HG02885 (cell line): ENCODE data around the gene PRDX3.
"Not testable (repeated sequence)": the region's sequence is repeated elsewhere in the genome, so short reads cannot be mapped to it uniquely, and the experiment has no call there.

Experiments used
- ATAC-seq: cut with Tn5 transposase; IDR thresholded peaks from one replicate; pipeline ENCODE4 v1.9.1; 2021; ENCODE audit warnings: mild to moderate bottlenecking; ENCODE audit not compliant: unreplicated experiment, poor library complexity

PRDX3 gene

GRCh38 chr10:119206603-119207365 is 28.2 kb upstream of the PRDX3 start:
- ATAC-seq = peak; percentile 63

GRCh38 chr10:119205894-119206602 is 27.4 kb upstream of the PRDX3 start:
- peak; percentile 27 for ATAC-seq

DNA sequence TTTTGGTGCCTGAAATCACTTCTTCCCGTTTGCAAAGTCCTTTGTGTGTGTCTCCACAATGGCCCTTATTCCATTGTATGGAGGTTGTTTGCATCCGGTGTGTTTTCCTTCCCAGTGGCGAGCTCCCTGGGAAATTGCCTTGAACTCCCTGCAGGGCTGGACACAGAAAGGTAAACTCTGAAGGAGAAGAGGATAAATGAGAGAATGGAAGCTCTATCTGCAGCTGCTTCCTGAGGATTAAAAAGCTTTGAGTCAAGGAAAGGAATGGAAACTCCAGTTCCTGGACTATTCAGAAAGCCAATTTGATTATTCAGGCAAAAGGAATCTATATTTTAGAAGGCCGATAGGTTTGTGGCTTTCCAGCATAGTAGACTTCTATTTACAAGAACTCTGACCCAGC is 24.4 kb upstream of the PRDX3 start:
- no peak for ATAC-seq

DNA sequence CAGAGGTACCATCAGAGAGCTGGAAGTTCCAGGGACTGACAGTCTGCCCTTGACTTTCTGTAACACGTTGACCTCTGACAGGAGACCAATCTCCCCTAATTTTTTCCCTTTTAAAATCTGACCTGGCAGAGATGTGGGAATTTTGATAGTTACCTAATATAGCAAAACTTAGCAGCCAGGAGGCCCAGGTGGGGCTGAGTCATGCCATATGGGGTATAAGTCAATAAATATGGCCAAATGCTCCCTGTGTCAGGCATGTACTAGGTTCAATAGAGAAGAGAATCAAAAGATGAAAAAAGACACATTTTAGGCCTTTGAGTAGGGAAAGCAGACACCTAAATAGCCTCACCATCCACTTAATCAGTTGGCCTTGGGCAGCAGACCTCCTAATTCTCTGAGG is 22.6 kb upstream of the PRDX3 start:
- ATAC-seq = no peak

- no peak for ATAC-seq
Observed at GRCh38 chr10:119199231-119199992, 20.8 kb upstream of the PRDX3 start.

DNA sequence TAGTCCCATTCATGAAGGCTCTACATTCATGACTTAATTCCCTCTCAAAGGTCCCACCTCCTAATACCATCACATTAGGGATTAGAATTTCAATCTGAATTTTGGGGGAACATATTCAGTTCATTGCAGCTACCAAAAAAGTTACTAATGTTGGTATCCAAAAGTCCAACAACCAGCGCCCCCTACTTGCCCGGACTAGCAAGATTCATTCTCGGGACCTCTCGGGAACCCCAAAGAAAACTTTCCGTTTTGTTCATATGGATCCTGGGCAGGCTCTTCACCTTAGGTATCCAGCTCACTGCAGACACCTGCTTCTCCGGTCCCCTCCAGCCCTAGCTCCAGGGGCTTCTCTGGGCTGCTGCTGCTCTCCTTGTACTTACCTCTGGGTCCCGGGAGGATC is 19.8 kb upstream of the PRDX3 start:
- ATAC-seq = no peak

DNA sequence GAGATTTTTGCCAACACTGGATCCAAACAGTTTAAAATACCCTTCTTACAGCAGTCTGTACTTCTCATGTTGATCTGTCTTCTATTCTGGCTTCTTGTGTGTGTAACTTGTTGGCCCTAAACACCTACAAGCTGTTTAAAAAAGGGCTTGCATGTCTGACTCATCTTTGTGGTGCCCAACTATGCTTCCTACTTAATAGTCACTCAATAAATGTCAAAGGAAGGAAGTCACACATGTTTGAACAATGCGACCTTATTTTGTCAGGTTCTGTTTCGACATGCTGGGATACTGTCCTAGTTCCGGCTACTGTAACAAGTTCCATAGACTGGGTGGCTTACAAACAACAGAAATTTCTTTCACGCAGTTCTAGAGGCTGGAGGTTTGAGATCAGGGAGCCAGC is 19.3 kb upstream of the PRDX3 start:
- ATAC-seq = no peak

DNA sequence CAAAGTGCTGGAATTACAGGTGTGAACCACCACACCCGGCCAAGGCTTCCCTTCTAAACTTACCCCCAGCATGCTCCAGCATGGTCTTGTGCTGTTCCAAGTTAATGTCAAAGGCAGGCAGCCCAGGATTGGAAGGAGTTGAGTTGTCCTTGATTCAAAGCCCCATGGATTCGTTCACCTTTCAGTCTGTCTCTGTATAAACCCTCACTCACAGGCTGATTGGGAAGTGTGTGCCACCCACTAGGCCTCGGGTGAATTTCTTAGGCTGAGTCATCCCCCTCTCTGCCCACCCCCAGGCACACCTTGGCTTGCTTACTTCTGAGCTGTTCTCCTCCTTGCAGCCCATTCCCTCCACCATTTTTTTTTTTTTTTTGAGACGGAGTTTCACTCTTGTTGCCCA is 13.3 kb upstream of the PRDX3 start:
- no peak for ATAC-seq

GRCh38 chr10:119190954-119191785 is 12.6 kb upstream of the PRDX3 start:
- no peak for ATAC-seq

DNA sequence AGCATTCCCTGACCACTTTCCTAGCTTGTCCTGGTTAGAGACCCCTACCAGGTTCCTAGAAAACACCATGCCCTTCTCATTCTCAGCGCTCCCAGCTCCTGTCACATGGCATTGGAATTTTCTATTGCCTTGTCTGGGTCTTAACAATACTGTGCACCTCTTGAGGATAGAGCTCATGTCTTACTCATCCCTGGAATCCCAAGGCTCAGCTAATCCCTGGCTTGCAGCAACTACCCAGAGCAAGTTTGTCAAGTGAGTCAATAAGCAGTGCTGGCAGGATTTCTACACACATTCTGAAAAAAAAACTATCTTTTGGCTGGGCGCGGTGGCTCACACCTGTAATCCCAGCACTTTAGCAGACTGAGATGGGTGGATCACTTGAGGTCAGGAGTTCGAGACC is 11.7 kb upstream of the PRDX3 start:
- ATAC-seq = no peak

- no peak for ATAC-seq
Observed at GRCh38 chr10:119189811-119190282, 11.2 kb upstream of the PRDX3 start.

DNA sequence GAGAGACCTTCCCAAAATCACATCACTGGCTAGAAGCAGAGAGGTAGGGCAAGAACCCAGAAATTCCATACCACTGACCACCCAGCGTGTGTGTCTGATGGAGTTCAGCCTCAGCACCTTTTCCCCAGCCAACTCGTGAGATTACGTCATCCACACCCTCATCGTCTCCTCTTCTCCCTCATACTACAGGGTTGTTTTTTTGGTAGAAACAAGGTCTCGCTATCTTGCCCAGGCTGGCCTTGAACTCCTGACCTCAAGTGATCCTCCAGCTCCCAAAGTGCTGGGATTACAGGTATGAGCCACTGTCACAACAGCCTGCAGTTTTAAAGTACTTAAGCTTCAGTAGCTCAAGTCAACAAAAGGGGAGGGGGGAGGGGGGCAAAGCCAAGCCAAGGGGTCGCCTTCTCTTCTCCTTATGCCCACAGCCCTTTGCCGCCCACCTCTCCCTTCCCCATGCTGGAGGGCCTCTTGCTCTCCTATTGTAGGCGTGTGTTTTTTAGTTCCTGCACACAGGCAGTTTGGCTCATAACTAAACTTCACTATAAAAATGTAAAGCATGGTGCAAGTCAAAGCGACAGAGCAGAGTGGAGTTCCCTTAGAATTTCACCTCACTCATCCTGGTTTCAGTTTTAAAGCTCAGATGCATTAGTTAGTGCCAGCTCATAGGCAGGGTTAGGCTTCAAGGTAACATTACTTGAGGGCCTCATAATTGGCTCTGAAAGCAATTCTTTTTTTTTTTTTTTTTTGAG is 5.2 kb upstream of the PRDX3 start:
- ATAC-seq = no peak

DNA sequence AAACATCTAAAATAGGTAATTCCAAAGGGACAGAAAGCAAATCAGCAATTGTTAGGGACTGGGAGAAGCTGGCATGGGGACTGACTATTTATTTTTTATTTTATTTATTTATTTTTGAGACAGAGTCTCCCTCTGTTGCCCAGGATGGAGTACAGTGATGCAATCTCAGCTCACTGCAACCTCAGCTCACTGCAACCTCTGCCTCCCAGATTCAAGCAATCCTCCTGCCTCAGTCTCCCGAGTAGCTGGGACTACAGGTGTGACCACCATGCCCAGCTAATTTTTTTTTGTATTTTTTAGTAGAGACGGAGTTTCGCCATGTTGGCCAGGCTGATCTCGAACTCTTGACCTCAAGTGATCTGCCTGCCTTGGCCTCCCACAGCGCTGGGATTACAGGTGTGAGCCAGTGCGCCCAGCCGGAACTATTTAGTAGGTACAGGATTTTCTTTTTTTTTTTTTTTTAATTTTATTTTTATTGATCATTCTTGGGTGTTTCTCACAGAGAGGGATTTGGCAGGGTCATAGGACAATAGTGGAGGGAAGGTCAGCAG is 2.3 kb upstream of the PRDX3 start:
- ATAC-seq = not testable (repeated sequence)

GRCh38 chr10:119177708-119178371 is 772 bp downstream of the PRDX3 start:
- peak; percentile 26 for ATAC-seq

- no peak for ATAC-seq
Observed at GRCh38 chr10:119176166-119176565, 2.4 kb downstream of the PRDX3 start.

DNA sequence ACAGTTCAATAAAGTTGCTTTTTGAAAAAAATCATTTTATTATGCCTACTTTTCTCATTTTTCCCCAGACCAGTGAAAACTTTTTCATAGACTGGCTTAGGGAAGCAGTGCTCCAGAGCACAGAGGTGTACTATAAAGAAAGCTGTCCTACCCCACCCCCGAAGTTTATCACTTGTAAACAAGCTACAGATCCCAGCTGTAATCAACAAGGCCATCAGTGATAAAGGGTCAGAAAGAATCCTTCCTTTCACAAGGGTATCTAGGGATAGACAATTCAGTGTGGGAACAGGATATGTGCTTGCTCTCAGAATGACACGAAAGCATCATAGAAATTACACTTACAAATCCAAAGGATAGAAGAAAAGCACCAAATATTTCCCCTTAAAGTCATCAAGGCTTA is 4.5 kb downstream of the PRDX3 start:
- no peak for ATAC-seq

DNA sequence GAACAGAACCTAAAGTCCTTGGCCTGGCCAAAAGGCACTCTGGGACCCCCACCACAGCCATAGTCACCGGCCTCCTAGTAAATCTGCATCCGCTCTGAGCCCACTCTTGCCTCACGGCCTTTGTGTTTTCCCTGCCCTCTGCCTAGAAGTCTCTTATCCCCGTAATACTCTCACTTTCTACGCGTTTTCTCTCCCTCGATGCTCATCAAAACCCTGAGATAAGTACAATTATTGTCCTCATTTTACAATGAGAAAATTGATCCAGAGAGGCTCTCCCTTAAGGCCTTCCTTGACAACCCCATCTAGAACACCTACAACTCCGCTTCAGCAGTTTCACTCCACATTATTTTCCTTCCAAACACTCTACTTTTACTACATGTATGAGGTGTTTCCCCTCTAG is 11.6 kb downstream of the PRDX3 start:
- ATAC-seq = no peak

DNA sequence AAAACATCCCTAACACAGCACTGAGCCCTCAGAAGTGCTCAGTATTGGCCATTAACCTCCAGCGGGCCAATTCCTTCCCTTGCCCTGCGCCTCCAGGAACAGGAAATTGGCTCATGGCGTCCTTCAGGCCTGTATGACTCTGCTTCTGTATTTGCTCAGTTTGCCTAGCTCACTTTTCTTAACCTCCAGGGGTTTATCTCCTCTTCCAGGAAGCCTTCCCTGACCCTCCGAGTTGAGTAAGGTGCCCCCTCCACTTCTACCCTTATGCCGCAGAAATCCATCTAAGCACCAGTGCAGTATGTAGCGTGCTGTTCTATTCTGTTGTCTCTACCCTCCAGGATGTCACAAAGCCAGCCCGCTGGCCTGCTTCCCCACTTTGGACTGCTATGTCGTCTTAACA is 12.0 kb downstream of the PRDX3 start:
- no peak for ATAC-seq

DNA sequence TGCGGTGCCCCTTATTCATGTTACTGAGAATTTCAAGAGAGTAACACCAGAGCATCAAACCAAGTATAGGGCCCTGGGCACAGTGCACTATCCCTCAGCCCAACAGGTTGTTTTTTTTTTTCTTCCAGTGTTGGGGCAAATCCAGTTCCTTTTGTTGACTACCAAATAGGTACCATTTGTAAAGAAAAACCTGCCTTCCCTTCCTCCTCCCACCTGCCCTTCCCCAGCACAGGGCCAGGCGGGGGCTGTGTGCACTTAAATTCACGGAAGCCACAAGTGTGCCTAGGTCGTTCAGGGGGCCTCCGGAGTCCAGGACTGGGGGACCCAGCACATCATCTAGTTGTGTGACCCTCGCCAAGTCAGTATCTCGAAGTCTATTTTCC is 12.5 kb downstream of the PRDX3 start:
- no peak for ATAC-seq
